ENCODE results near the gene SEMA6D. TPM values are rescaled to one million over a fixed set of nuclear protein-coding genes. Genes with fewer than 3 reads are reported as not detected.

Gene SEMA6D
- total RNA-seq, 1 donor from 2014 or later, result 12.4 TPM

DNA sequence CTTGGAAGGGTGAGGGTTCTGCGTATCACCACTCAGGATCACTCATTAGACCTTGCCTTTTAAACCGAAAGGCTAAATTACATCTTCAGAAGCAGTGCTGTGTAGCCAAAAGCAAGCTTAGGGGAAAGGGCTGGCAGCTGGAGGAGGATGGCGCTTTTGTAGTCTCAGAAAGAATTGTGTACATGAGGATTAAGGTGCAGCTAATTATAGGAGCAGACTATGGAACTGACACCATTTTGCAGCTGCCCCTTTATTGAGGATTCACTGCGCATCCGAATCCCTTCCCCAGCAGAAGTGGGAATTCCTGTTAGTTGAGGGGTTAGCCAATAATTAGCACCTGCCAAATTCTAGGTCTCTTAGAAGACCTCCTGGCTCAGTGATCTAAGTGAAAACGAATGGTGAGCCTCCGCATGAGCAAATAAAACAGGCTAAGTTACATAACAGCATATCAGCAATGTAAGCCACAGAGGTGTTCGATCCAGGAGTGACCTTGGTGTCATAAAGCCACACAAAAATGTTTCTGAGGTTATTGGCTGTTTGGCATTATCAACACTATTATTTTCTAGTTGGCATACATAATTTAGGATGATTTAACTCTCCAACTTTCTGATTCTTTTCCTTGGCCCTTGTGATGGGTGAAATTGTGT, 42.6 kb upstream of the SEMA6D start:
- no peaks in the 10 kb centered on the region for H3K36me3 ChIP-seq
- no peaks in the 10 kb centered on the region for H3K27me3 ChIP-seq (ENCODE audit: low read depth)
- no peak for DNase-seq
- H3K4me1 ChIP-seq, result peaks cover 15% of the 10 kb centered on the region
- no peak overlapping the region for H3K27ac ChIP-seq (replicated peaks)
- TF ChIP-seq, protein P1, sequence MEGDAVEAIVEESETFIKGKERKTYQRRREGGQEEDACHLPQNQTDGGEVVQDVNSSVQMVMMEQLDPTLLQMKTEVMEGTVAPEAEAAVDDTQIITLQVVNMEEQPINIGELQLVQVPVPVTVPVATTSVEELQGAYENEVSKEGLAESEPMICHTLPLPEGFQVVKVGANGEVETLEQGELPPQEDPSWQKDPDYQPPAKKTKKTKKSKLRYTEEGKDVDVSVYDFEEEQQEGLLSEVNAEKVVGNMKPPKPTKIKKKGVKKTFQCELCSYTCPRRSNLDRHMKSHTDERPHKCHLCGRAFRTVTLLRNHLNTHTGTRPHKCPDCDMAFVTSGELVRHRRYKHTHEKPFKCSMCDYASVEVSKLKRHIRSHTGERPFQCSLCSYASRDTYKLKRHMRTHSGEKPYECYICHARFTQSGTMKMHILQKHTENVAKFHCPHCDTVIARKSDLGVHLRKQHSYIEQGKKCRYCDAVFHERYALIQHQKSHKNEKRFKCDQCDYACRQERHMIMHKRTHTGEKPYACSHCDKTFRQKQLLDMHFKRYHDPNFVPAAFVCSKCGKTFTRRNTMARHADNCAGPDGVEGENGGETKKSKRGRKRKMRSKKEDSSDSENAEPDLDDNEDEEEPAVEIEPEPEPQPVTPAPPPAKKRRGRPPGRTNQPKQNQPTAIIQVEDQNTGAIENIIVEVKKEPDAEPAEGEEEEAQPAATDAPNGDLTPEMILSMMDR (IDR thresholded peaks at IDR 0.05; ENCODE audit: borderline replicate concordance), result no peak
- no peaks in the 10 kb centered on the region for H3K9me3 ChIP-seq (replicated peaks)
- no peak overlapping the region for H3K4me3 ChIP-seq
- intact Hi-C loops (cut with micrococcal nuclease), result no loop called here

DNA sequence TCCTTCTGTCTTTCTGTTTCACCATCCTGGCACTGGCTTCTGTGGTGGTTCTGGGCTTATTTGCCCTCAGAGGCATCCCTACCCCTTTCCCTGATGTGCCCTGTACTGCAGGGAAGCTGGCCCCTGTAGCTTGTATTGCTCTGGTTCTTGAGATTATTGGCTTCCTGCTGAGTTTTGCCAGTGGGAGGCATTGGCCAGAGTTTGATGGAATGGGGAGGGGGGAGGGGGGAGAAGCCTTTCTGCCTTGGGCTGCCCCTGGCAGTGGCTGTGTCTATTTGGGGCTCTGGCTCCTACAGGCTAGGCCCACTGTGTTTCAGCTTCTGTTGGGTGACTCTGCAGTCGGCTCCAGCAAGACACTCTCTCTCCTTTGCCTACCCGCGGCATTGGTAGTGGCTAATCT, 41.6 kb upstream of the SEMA6D start:
- H3K27me3 ChIP-seq (ENCODE audit: low read depth), result no peaks in the 10 kb centered on the region
- intact Hi-C loops (cut with micrococcal nuclease), result no loop called here
- H3K27ac ChIP-seq (replicated peaks), result no peak overlapping the region
- peaks cover 15% of the 10 kb centered on the region for H3K4me1 ChIP-seq
- H3K9me3 ChIP-seq (replicated peaks), result no peaks in the 10 kb centered on the region
- no peak overlapping the region for H3K4me3 ChIP-seq
- H3K36me3 ChIP-seq, result no peaks in the 10 kb centered on the region
- TF ChIP-seq, protein P1 (IDR thresholded peaks at IDR 0.05; ENCODE audit: borderline replicate concordance), result no peak
- DNase-seq, result no peak

DNA sequence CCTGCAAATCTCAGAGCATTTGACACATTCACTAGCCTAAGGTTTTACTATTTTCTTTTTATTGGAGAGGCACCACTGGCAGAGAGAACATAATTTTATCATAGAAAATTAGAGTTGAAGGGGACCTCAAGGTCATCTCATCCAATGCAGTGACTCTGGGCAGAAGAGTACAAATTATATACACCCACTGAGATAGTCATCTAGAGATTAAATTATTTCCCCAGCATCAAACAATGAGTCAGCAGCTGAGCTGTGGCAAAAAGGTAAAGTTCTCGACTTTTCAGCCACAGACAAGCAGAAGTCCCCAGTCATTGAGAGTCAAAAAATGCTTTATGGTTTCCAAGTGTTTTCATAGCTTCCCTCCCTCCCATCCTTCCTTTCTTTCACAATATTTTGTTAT, 39.3 kb upstream of the SEMA6D start:
- H3K4me1 ChIP-seq, result peaks cover 11% of the 10 kb centered on the region
- H3K4me3 ChIP-seq, result no peak overlapping the region
- TF ChIP-seq, protein P1 (IDR thresholded peaks at IDR 0.05; ENCODE audit: borderline replicate concordance), result no peak
- no peak for DNase-seq
- intact Hi-C loops (cut with micrococcal nuclease), result no loop called here
- no peaks in the 10 kb centered on the region for H3K9me3 ChIP-seq (replicated peaks)
- no peak overlapping the region for H3K27ac ChIP-seq (replicated peaks)
- H3K36me3 ChIP-seq, result no peaks in the 10 kb centered on the region
- no peaks in the 10 kb centered on the region for H3K27me3 ChIP-seq (ENCODE audit: low read depth)

DNA sequence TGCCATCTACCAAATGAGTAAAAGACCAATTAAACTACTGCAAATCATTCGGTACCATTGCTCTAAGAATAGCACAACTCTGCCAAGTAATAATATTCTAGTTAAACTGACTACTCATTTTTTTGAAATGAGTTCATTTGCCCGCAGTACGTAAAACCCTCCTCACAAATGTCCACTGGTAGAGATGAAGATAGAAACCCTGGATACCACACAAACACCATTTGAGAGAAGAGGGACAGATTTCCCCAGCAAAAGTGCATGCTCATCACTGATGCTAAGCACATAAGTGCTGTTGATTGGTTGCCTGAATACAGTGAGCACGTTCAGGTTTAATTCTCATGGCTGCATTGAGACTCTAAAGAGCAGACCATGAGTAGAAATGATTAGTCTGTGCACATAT, 34.6 kb upstream of the SEMA6D start:
- Histone ChIP-seq H3K4me1 (no peaks in the 10 kb centered on the region), H3K9me3 (replicated peaks) (no peaks in the 10 kb centered on the region), H3K27ac (replicated peaks) (no peak overlapping the region), H3K36me3 (no peaks in the 10 kb centered on the region), H3K4me3 (no peak overlapping the region), H3K27me3 (ENCODE audit: low read depth) (no peaks in the 10 kb centered on the region)
- no peak for DNase-seq
- intact Hi-C loops (cut with micrococcal nuclease), result no loop called here
- TF ChIP-seq, protein P1 (IDR thresholded peaks at IDR 0.05; ENCODE audit: borderline replicate concordance), result no peak

DNA sequence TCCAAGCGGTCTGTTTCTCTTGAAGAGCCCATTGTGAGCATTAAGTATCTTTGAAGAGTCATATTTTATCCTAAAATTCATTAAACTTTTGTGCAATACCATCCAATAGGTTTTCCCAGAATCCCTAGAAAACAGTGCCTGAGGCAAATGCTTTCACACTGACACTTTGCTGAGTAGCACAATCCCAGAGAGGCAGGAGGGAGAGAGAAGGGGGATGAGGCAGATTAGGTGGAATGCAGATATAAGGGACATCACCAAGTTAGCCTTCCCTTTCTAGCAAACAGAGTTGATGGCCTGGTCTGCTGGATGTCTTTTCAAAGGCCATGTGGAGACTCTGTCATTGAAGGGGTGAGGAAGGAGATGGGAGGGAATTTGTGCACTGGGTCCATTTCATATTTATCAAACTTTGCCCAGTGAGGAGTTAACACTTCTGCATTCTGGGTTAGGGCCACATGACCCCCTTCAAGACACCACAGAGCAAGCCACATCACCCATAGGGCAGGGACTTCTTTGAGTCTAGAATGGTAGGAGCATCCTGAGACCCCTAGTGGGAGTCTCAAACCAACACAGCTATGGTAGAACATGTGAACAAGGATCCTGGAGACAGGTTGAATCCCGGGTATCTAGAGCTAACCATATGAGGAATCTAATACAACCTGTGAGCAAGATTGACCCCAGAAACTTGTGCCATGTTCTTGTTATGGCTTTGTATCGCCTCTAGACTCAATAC, 32.0 kb upstream of the SEMA6D start:
- H3K36me3 ChIP-seq, result no peaks in the 10 kb centered on the region
- no peak for DNase-seq
- H3K27me3 ChIP-seq (ENCODE audit: low read depth), result no peaks in the 10 kb centered on the region
- TF ChIP-seq, protein P1 (IDR thresholded peaks at IDR 0.05; ENCODE audit: borderline replicate concordance), result no peak
- no peak overlapping the region for H3K4me3 ChIP-seq
- no peaks in the 10 kb centered on the region for H3K9me3 ChIP-seq (replicated peaks)
- intact Hi-C loops (cut with micrococcal nuclease), result no loop called here
- H3K4me1 ChIP-seq, result no peaks in the 10 kb centered on the region
- no peak overlapping the region for H3K27ac ChIP-seq (replicated peaks)
